ENCODE measurements around the gene HCFC1. TPM values are rescaled to one million over a fixed set of nuclear protein-coding genes. Genes with fewer than 3 reads are reported as not detected.
"Not testable (repeated sequence)": the region's sequence is repeated elsewhere in the genome, so short reads cannot be mapped to it uniquely, and the experiment has no call there.

The HCFC1 gene
- total RNA-seq, 1 donor from 2014 or later: 84.0 TPM

GRCh38 chrX:153995504-153995903 lies 23.9 kb upstream of the HCFC1 start:
- no peak for DNase-seq
- Mint-ChIP-seq H3K9me3 (ENCODE audit: unreplicated experiment) (peaks cover 2% of the 10 kb centered on the region), H3K4me1 (ENCODE audit: low read depth, unreplicated experiment) (peaks cover 3% of the 10 kb centered on the region), H3K27ac (ENCODE audit: unreplicated experiment) (no peak overlapping the region), H3K4me3 (ENCODE audit: unreplicated experiment) (no peak overlapping the region), H3K36me3 (ENCODE audit: unreplicated experiment) (no peaks in the 10 kb centered on the region), H3K27me3 (ENCODE audit: unreplicated experiment) (peaks cover 2% of the 10 kb centered on the region)
- TF ChIP-seq CTCF (IDR thresholded peaks at IDR 0.05; ENCODE audit: partially characterized antibody, unreplicated experiment): no peak

- H3K27me3 Mint-ChIP-seq (ENCODE audit: unreplicated experiment); H3K27ac Mint-ChIP-seq (ENCODE audit: unreplicated experiment); H3K36me3 Mint-ChIP-seq (ENCODE audit: unreplicated experiment); DNase-seq; H3K9me3 Mint-ChIP-seq (ENCODE audit: unreplicated experiment); H3K4me3 Mint-ChIP-seq (ENCODE audit: unreplicated experiment); H3K4me1 Mint-ChIP-seq (ENCODE audit: low read depth, unreplicated experiment): not testable (repeated sequence)
Measured at GRCh38 chrX:153994398-153994797, 22.8 kb upstream of the HCFC1 start.

- no peak for TF ChIP-seq CTCF (IDR thresholded peaks at IDR 0.05; ENCODE audit: partially characterized antibody, unreplicated experiment)
- Mint-ChIP-seq H3K4me1 (ENCODE audit: low read depth, unreplicated experiment) (peaks cover 1% of the 10 kb centered on the region), H3K27ac (ENCODE audit: unreplicated experiment) (no peak overlapping the region), H3K36me3 (ENCODE audit: unreplicated experiment) (no peaks in the 10 kb centered on the region), H3K27me3 (ENCODE audit: unreplicated experiment) (peaks cover 2% of the 10 kb centered on the region), H3K4me3 (ENCODE audit: unreplicated experiment) (no peak overlapping the region), H3K9me3 (ENCODE audit: unreplicated experiment) (peaks cover 2% of the 10 kb centered on the region)
- no peak for DNase-seq
Measured at GRCh38 chrX:153993978-153994377, 22.4 kb upstream of the HCFC1 start.

- TF ChIP-seq CTCF (IDR thresholded peaks at IDR 0.05; ENCODE audit: partially characterized antibody, unreplicated experiment): no peak
- no peak for DNase-seq
- peaks cover 2% of the 10 kb centered on the region for H3K27me3 Mint-ChIP-seq (ENCODE audit: unreplicated experiment)
- H3K4me3 Mint-ChIP-seq (ENCODE audit: unreplicated experiment): no peak overlapping the region
- H3K36me3 Mint-ChIP-seq (ENCODE audit: unreplicated experiment): no peaks in the 10 kb centered on the region
- peaks cover 1% of the 10 kb centered on the region for H3K4me1 Mint-ChIP-seq (ENCODE audit: low read depth, unreplicated experiment)
- H3K9me3 Mint-ChIP-seq (ENCODE audit: unreplicated experiment): peaks cover 2% of the 10 kb centered on the region
- H3K27ac Mint-ChIP-seq (ENCODE audit: unreplicated experiment): no peak overlapping the region
Measured at GRCh38 chrX:153993079-153993478, 21.5 kb upstream of the HCFC1 start.

- Mint-ChIP-seq H3K27me3 (ENCODE audit: unreplicated experiment) (peaks cover 2% of the 10 kb centered on the region), H3K27ac (ENCODE audit: unreplicated experiment) (no peak overlapping the region), H3K9me3 (ENCODE audit: unreplicated experiment) (peaks cover 2% of the 10 kb centered on the region), H3K4me3 (ENCODE audit: unreplicated experiment) (no peak overlapping the region), H3K36me3 (ENCODE audit: unreplicated experiment) (no peaks in the 10 kb centered on the region), H3K4me1 (ENCODE audit: low read depth, unreplicated experiment) (peaks cover 1% of the 10 kb centered on the region)
- no peak for DNase-seq
- no peak for TF ChIP-seq CTCF (IDR thresholded peaks at IDR 0.05; ENCODE audit: partially characterized antibody, unreplicated experiment)
Measured at GRCh38 chrX:153992180-153992579, 20.6 kb upstream of the HCFC1 start.

All from glutamatergic neuron (in vitro differentiated cells).